ENCODE data around the gene E2F6. TPM values are rescaled to one million over a fixed set of nuclear protein-coding genes. Genes with fewer than 3 reads are reported as not detected.

The E2F6 gene
- total RNA-seq, 1 experiment from 2014 or later, result 21.8 TPM

DNA sequence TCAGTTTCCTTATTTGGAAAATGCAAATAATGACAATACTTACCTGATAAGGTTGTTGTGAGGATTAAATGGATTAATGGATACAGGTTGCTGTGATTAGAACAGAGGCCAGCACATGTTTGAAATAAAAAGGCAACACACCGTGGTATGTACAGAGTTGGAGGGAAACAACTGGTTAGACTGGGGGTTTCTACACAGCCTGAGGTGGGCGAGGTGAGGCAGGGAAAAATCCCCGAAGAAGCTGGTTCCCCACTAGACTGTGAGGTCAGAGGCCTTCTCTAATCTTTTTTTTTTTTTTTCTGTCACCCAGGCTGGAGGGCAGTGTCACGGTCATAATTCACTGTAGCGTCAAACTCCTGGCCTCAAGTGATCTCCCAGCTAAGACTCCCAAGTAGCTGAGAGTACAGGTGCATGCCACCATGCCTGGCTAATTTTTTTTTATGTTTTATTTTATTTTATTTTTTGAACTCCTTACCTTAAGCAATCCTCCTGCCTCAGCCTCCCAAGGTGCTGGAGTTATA lies 1.2 kb upstream of the E2F6 start:
- no peak overlapping the region for H4K5ac ChIP-seq (ENCODE audit: insufficient read length, low read depth, low read length)
- H2BK120ac ChIP-seq (ENCODE audit: low read depth, low read length, poor library complexity, severe bottlenecking), result no peak overlapping the region
- peaks cover 11% of the 10 kb centered on the region for H3K79me1 ChIP-seq (ENCODE audit: insufficient read depth, low read depth, low read length, poor library complexity, severe bottlenecking)
- no peak overlapping the region for H4K91ac ChIP-seq (ENCODE audit: insufficient read length, low read depth, low read length)
- H3K4ac ChIP-seq (ENCODE audit: low read depth, low read length), result no peak overlapping the region
- no peak overlapping the region for H2BK20ac ChIP-seq (ENCODE audit: low read depth, low read length, poor library complexity, severe bottlenecking)
- H2AFZ ChIP-seq (ENCODE audit: low read length), result no peak overlapping the region
- no peak overlapping the region for H2BK12ac ChIP-seq (ENCODE audit: insufficient read length, low read depth, low read length)
- peaks cover 17 to 22% (median 20%) of the 10 kb centered on the region in 3 experiments for H3K36me3 Mint-ChIP-seq (ENCODE audit: insufficient read depth in 1 of 3, low read depth in 3 of 3)
- H2BK5ac ChIP-seq (ENCODE audit: insufficient read length, low read length), result no peak overlapping the region
- no peak overlapping the region for H3K4me2 ChIP-seq (ENCODE audit: insufficient read depth, insufficient read length, low read length)
- H4K20me1 ChIP-seq (ENCODE audit: control insufficient read depth, insufficient read depth, insufficient read length), result no peaks in the 10 kb centered on the region
- no peak overlapping the region for H3K23ac ChIP-seq (ENCODE audit: insufficient read length, low read depth, low read length)
- H3K56ac ChIP-seq (ENCODE audit: insufficient read length, low read depth, low read length), result no peak overlapping the region
- H3K27ac Mint-ChIP-seq, result no peak overlapping the region
- no peak overlapping the region for H3K14ac ChIP-seq (ENCODE audit: insufficient read depth, low read length)
- H3K9me3 ChIP-seq (ENCODE audit: control insufficient read depth, low read depth, low read length), result no peaks in the 10 kb centered on the region
- H3K9me3 Mint-ChIP-seq, result peaks cover 8 to 12% of the 10 kb centered on the region in 2 experiments
- TF ChIP-seq, protein P1, sequence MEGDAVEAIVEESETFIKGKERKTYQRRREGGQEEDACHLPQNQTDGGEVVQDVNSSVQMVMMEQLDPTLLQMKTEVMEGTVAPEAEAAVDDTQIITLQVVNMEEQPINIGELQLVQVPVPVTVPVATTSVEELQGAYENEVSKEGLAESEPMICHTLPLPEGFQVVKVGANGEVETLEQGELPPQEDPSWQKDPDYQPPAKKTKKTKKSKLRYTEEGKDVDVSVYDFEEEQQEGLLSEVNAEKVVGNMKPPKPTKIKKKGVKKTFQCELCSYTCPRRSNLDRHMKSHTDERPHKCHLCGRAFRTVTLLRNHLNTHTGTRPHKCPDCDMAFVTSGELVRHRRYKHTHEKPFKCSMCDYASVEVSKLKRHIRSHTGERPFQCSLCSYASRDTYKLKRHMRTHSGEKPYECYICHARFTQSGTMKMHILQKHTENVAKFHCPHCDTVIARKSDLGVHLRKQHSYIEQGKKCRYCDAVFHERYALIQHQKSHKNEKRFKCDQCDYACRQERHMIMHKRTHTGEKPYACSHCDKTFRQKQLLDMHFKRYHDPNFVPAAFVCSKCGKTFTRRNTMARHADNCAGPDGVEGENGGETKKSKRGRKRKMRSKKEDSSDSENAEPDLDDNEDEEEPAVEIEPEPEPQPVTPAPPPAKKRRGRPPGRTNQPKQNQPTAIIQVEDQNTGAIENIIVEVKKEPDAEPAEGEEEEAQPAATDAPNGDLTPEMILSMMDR (conservative IDR thresholded peaks at IDR 0.05), result no peak
- no CpG with 5 or more reads among the region's 5 CpGs for WGBS (ENCODE audit: extremely low coverage, insufficient read length, low lambda C conversion rate)
- H3K27me3 Mint-ChIP-seq (ENCODE audit: low read depth), result peaks cover 23% of the 10 kb centered on the region
- H4K8ac ChIP-seq (replicated peaks; ENCODE audit: insufficient read length, low read depth, low read length), result no peak overlapping the region
- peak overlapping the region in 1 of 2 experiments; percentile 85; a peak in 1 of 5 replicates for H3K4me3 Mint-ChIP-seq
- no peak overlapping the region for H3K9ac ChIP-seq (ENCODE audit: extremely low read depth, insufficient read length, low read length)
- no peak overlapping the region for H2AK5ac ChIP-seq (ENCODE audit: insufficient read length, low read length)
- no peaks in the 10 kb centered on the region; the same call in 1 of the 2 replicates for H3K4me1 ChIP-seq (ENCODE audit: insufficient read depth, low read length)
- peaks cover 9 to 16% of the 10 kb centered on the region in 2 experiments for H3K4me1 Mint-ChIP-seq
- no peaks in the 10 kb centered on the region for H3K27me3 ChIP-seq (ENCODE audit: insufficient read depth, low read length)
- H3K23me2 ChIP-seq (ENCODE audit: insufficient read length, low read depth, low read length, poor library complexity, severe bottlenecking), result peaks cover 4% of the 10 kb centered on the region
- no peak overlapping the region for H3K18ac ChIP-seq (ENCODE audit: insufficient read length, low read depth, low read length)
- H3K27ac ChIP-seq (ENCODE audit: insufficient read length, low read depth, low read length), result no peak overlapping the region
- DNase-seq, result no peak
- no peak overlapping the region for H2BK15ac ChIP-seq (ENCODE audit: low read depth, low read length)
- no peak overlapping the region for H3T11ph ChIP-seq (ENCODE audit: low read length)
- peaks cover 14% of the 10 kb centered on the region; the same call in 1 of the 2 replicates for H3K79me2 ChIP-seq (ENCODE audit: insufficient read depth, low read length)

Measured in H9 (cell line).